ENCODE data around the gene PLXNA1. TPM values are rescaled to one million over a fixed set of nuclear protein-coding genes. Genes with fewer than 3 reads are reported as not detected.

The PLXNA1 gene
- polyA plus RNA-seq, 1 of the 3 experiments (the other 2 are of a cell fraction): 48.1 TPM

GRCh38 chr3:126964950-126965349 lies 18.0 kb upstream of the PLXNA1 start:
- Histone ChIP-seq H3K4me3 (ENCODE audit: low read depth in 2 of 2, low read length in 1 of 2) (no peak overlapping the region), H3K36me3 (replicated peaks in 1 of 2; ENCODE audit: control insufficient read depth in 1 of 2, insufficient read depth in 2 of 2, low read length in 1 of 2) (no peaks in the 10 kb centered on the region), H3F3A (replicated peaks; ENCODE audit: insufficient read depth) (no peaks in the 10 kb centered on the region), H4K20me1 (ENCODE audit: insufficient read depth) (no peaks in the 10 kb centered on the region), H3K4me2 (no peak overlapping the region), H3K9me2 (no peaks in the 10 kb centered on the region), H3K4me1 (ENCODE audit: control insufficient read depth in 1 of 2, insufficient read depth in 2 of 2, low read depth in 1 of 2, low read length in 1 of 2) (peaks cover 0 to 25% of the 10 kb centered on the region in 2 experiments; a peak in 1 of 4 replicates), H3K79me2 (ENCODE audit: insufficient read depth) (no peaks in the 10 kb centered on the region), H3K9me3 (no peaks in the 10 kb centered on the region), H3K27ac (ENCODE audit: low read depth in 2 of 2, low read length in 1 of 2) (no peak overlapping the region), H3K9ac (no peak overlapping the region), H2AFZ (ENCODE audit: low read depth) (no peak overlapping the region), H3K27me3 (ENCODE audit: insufficient read depth) (no peaks in the 10 kb centered on the region)
- POLR2A ChIA-PET: no interaction called here
- no peak for DNase-seq
- TF ChIP-seq REST (IDR thresholded peaks at IDR 0.05; ENCODE audit: low read depth, low read length) (no peak), JUND (IDR thresholded peaks at IDR 0.05) (no peak), TAF1 (IDR thresholded peaks at IDR 0.05; ENCODE audit: borderline replicate concordance, low read depth, low read length) (no peak), TCF12 (IDR thresholded peaks at IDR 0.05) (no peak), MXI1 (IDR thresholded peaks at IDR 0.05; ENCODE audit: low read depth, low read length) (no peak), MAX (IDR thresholded peaks at IDR 0.05; ENCODE audit: low read depth) (no peak), RCOR1 (IDR thresholded peaks at IDR 0.05; ENCODE audit: low read length) (no peak), MEF2A (IDR thresholded peaks at IDR 0.05; ENCODE audit: borderline replicate concordance, low read depth) (no peak)
- 93% methylated on average over 8 of the region's 10 CpGs for WGBS (ENCODE audit: low lambda C conversion rate)
- CTCF ChIA-PET: interaction anchor here (1.3 to 6.4 kb wide), 3 partner anchors 18 to 285 kb away, joined by 4 to 54 read pairs (median 15); partner anchors contain the start of gene PLXNA1

GRCh38 chr3:126965526-126966080 lies 17.3 kb upstream of the PLXNA1 start:
- CTCF ChIA-PET: interaction anchor here (1.3 to 6.4 kb wide), 5 partner anchors 17 to 286 kb away, joined by 3 to 54 read pairs (median 6); partner anchors contain the start of gene PLXNA1
- POLR2A ChIA-PET: no interaction called here
- Histone ChIP-seq H2AFZ (ENCODE audit: low read depth) (no peak overlapping the region), H3K27me3 (ENCODE audit: insufficient read depth) (no peaks in the 10 kb centered on the region), H4K20me1 (ENCODE audit: insufficient read depth) (no peaks in the 10 kb centered on the region), H3F3A (replicated peaks; ENCODE audit: insufficient read depth) (no peaks in the 10 kb centered on the region), H3K27ac (ENCODE audit: low read depth in 2 of 2, low read length in 1 of 2) (no peak overlapping the region), H3K9me2 (no peaks in the 10 kb centered on the region), H3K9ac (no peak overlapping the region), H3K79me2 (ENCODE audit: insufficient read depth) (no peaks in the 10 kb centered on the region), H3K4me2 (no peak overlapping the region), H3K36me3 (replicated peaks in 1 of 2; ENCODE audit: control insufficient read depth in 1 of 2, insufficient read depth in 2 of 2, low read length in 1 of 2) (no peaks in the 10 kb centered on the region), H3K4me1 (ENCODE audit: control insufficient read depth in 1 of 2, insufficient read depth in 2 of 2, low read depth in 1 of 2, low read length in 1 of 2) (peaks cover 0 to 19% of the 10 kb centered on the region in 2 experiments; a peak in 1 of 4 replicates), H3K4me3 (ENCODE audit: low read depth in 2 of 2, low read length in 1 of 2) (no peak overlapping the region), H3K9me3 (no peaks in the 10 kb centered on the region)
- TF ChIP-seq EZH2phosphoT487 (IDR thresholded peaks at IDR 0.05; ENCODE audit: borderline replicate concordance, low read depth) (no peak), MXI1 (IDR thresholded peaks at IDR 0.05; ENCODE audit: low read depth, low read length) (no peak), POLR2AphosphoS5 (IDR thresholded peaks at IDR 0.05; ENCODE audit: low read depth, low read length) (no peak), GABPA (IDR thresholded peaks at IDR 0.05; ENCODE audit: low read depth) (no peak), GATA2 (CRISPR knock-in tag; IDR thresholded peaks at IDR 0.05) (no peak), TCF12 (IDR thresholded peaks at IDR 0.05) (no peak), RAD21 (IDR thresholded peaks at IDR 0.05; ENCODE audit: low read length) (no peak), REST (IDR thresholded peaks at IDR 0.05; ENCODE audit: low read depth, low read length) (no peak), MEF2A (IDR thresholded peaks at IDR 0.05; ENCODE audit: borderline replicate concordance, low read depth) (no peak), PBX3 (IDR thresholded peaks at IDR 0.05) (no peak), SMC3 (IDR thresholded peaks at IDR 0.05; ENCODE audit: low read depth, low read length) (no peak), RXRA (IDR thresholded peaks at IDR 0.05; ENCODE audit: borderline replicate concordance, low read depth) (no peak), FOXJ3 (CRISPR knock-in tag; IDR thresholded peaks at IDR 0.05) (no peak), FOSL2 (IDR thresholded peaks at IDR 0.05; ENCODE audit: borderline replicate concordance, low read depth) (no peak)
- no peak for DNase-seq
- 73% methylated on average over 4 of the region's 9 CpGs for WGBS (ENCODE audit: low lambda C conversion rate)

Data from SK-N-SH (cell line).